CD4-positive, alpha-beta T cell treated with Interleukin-1 beta for 1 hour (primary cell): ENCODE data around the gene POFUT2.

Experiments
- DNase-seq, 2 donors: peaks; one replicate each; pipeline ENCODE4 v3.0.0-alpha.2; 2020 to 2022

The POFUT2 gene

GRCh38 chr21:45281411-45282282, 6.0 kb downstream of the POFUT2 start:
- no peak for DNase-seq

GRCh38 chr21:45280969-45281368, 6.7 kb downstream of the POFUT2 start:
- DNase-seq = no peak

DNA sequence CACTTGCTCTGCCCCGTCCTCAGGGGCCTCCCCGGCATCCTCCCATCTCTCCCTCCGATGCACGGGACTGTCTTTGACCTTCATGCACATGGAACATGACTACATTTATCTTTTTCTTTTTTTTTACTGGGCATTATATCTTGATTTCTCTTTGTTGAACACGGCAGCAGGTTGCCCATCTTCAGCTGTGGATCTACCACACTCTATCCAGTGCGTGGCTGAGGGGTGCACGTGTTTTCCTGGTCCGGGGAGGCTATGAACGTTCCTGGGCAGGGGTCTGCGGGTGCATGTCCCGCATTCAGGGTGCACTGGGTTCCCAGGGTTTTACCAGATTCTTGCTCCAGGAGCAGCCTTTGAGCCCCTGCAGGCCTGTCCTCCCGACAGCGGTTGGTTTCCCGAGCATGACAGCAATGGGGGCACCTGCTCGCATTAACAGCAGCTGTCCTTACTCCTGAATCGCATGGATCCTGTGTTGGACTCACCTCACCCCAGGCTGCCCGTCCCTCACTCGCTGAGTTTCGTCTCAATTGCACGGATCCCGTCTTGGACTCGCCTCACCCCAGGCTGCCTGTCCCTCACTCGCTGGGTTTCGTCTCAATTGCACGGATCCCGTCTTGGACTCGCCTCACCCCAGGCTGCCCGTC, 7.4 kb downstream of the POFUT2 start:
- no peak for DNase-seq

DNA sequence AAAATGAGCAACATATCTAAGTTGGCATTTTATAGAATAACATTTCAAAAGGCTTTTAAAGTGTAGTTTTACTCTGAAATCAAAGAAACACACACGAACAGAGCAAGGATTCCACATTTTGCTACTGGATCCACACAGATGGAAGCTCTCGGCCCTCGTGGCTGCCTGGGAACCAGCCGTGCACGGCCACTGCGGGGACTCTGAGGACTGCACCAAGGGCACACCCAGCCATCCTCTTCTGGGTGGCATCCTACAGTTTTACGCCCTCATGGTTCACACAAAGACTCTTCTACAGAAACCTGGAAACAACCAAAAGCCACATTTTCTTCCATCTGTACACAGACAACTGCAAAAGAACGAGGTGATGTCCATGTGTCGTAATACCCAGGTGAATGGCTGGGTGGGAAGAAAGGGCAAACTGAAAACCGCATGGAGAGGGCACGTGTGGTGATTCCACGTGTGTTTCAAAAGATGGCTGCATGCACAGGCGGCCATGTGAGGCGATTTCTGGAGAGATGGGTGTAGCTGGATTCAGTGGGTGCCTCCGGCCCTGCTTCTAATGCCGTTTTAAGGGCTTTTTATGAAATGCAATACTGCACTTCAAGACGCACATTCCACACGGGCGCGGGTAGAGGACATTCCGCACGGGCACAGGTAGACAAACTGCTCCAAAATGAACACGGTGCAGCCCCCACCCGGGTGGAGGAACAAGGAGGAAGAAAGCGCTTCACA, 8.1 kb downstream of the POFUT2 start:
- no peak for DNase-seq

DNA sequence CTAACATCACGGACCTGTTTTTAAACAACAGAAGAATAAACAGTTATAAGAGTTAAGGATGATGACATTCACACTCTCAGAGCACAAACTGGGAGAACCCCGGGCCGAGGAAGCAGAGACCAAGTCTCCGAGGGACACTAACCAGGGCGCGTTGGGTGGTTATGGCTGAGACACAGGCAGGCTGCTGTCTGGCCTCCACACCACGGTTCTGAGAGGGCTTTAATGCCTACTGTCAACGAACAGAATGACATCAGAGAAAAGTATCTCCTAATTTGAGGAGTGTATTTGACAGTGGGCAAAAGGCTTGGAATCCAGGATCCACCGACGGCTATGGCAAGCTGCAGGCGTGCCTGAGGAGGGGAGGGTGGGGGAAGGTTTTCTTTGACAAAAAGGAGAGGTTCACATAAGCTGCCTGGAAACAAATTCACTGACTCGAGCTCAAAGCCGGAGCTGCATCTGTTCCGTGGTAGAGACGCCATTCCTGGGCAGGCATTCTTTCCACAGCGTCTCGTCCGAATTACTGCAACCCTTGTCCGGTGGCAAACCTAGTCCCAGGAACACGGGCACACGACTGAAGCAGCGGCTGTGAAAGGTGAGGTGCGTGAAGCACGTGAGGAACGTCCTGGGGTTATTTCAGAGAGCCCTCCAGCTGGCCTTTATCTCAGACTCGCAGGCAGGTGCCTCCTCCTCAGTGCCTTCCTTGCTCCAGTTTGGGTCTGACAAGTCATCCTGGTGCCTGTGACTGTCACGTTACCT, 9.4 kb downstream of the POFUT2 start:
- DNase-seq = no peak

DNA sequence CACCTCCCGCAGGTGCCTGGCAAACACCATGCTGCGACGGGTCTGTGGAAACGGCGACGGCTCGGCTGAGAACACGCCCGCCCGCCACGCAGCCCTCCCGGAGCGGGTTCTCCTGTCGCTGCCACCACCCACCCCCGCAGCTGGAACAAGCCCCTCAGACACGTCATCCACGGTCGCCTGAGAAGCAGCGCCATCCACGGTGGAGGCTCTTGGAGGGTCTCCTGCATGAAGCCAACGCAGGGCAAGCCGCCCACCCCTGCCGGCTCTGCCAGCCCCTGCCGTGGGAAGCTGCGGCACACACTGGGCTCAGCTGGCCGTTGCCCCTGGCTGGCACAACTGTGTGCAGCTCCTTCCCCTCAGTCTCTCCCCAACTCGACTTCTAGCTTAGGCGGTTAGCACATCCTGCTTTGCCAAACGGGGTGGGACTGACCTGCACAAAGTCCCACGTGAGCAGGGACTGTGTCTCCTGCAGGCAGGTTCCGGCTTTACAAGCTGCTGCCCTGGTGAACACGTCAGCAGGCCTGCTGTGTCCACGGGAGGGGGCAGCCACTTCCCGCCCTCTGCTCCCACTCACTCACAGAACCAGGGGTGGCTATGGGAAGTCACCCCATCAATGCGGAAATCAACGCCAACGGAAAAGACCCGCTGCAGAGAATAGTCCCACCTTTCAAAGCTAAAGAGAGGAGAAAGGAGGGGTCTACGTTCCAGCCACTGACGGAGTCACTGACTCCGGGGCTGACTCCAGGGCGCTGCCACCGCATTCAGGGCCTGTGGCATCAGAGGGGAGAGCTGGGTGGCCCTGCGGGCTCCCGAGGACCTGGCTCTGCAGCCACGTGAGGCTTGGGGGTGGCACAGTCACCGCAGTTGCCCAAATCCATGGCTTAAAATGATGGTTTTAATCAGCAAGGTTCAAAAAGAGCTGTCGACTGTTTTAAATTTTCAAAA, 10.3 kb downstream of the POFUT2 start:
- DNase-seq = no peak

DNA sequence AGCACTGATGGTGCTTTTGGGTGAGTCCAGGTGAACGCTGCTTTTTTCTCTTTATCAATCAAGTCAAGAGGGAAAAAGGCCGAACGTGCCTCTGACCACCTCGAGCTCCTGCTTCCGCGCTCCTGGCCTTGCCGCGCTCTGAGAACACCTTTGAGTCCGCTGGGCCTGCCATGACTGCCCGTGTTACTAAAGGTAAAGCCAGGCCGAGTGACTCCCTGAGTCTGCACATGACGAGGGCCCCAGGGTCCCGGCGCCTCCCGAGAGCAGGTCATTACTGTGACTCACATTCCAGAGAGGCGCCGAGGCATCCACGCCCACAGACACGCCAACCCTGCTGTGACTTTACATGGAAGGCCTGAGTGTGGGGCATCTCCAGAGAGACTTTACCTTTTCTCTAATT, 11.1 kb downstream of the POFUT2 start:
- no peak for DNase-seq

GRCh38 chr21:45270306-45270821, 17.3 kb downstream of the POFUT2 start:
- no peak for DNase-seq

DNA sequence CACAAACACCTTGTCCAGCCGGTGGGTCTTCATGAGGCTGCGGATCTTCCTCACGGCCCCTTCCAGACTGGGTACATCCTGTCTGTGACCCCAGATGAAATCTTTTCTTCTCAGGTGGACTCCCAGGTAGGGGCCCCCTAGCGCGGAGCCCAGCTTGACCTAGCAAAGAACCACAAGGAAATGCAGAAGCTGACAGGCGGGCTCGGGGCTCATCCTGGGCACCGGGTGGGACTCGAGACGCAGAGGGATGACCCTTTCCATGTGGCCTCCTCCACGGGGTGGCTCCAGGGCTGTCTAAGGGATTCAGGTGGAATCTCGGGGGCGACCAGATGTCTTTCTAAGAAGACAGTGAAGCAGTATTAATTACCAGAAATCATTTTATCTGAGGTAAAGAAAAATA, 17.8 kb downstream of the POFUT2 start:
- DNase-seq = no peak

- no peak for DNase-seq
Measured at GRCh38 chr21:45267390-45267760, 20.3 kb downstream of the POFUT2 start.

DNA sequence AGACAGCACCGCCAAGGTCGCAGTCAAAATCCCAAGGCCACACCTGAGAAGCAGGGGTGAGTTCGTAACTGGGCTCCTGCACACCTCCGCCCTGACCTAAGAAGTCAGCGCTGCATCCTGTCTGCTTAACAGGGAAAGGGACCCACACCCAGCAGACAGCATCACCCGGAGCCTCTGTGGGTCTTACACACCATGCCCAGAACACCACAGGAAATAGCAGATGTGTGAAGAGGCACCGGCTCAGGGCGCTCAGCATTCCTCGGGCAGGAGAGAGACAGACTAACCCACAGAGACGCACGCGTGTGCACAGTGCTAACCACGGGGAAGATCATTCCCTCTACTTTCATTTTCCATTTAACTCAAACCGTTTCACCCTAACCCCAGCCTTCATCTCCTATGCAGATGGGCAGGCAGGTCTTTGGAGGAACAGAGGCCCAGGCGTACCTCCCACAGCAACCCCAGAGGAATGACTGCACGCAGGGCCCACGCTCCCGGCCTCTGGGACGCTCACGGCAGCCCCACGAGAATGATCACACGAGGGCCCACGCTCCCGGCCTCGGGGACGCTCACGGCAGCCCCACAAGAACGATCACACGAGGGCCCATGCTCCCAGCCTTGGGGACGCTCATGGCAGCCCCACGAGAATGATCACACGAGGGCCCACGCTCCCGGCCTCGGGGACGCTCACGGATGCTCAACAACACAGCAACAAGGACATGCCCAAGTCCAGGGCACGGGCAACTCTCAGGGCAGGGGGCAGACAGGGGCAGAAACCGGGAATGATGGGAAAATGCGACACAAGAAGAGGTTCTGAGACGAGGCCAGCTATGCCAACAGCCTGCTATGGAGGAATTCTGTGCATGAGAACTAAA, 20.9 kb downstream of the POFUT2 start:
- DNase-seq = peak; percentile 48 to 58

DNA sequence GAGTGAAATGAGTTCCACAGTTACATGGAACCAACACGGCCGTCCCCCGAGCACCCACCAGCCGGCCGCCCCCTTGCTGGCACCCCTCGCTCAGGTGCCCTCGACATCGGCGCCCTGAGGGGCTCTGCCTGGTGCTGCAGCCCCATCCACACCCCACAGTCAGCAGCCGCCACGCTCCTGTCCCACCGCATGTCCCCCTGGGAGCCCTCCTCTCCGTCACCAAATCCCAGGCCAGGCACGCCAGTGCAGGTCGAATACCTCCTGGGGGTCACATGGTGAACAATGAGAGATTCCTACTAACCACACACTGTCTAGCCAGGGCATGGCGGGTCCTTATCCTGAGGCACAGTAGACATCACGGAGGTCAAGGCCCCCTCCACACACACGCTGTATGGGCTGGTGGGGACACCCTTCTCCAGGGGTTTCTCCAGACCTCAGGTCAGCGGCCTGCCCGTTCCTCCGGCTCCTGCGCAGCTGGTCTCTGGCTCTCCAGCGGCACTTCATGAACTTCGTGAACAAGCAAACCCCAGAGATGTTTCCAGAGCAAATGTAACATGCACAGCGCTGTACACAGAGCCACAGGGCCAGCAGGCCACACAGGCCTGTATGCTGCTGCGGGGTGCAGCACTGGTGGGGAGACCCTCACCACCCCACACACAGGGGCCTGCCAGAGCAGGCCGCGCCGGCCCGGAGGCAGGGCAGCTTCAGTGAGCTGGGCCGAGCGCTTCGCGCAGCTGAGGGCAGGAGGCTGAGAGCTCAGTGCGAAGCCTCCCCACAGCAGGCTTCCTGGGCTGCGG, 21.8 kb downstream of the POFUT2 start:
- DNase-seq = no peak

DNA sequence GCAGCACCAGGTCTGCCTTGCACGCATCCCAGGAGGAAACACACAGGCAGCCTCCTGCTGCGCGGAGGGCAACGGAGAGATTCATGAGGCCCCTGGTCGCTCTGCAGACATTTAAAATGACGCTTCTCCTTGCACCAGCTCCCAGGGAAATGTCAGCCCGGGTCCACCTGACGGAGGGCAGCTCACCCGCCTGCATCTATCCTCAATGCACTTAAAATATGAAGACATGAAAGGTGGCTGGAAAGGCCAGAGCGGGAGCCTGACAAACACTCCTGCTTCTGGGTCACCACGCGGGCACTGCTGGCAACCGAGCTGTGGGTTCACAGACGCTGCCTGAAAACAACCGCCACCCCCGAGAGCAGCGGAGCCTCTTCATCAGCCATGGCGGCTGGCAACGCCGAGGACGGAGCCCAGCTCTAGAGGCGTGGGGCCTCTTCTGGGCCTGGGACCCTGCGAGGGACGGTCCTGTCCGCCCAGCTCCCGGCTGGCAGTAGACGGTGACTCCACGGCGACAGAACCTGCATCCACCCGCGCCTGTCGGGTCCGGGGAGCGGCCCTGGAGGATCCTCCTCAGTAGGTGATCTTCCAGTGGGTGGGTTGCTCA, 22.7 kb downstream of the POFUT2 start:
- DNase-seq = no peak

GRCh38 chr21:45264146-45264911, 23.4 kb downstream of the POFUT2 start:
- no peak for DNase-seq

- DNase-seq = no peak
Measured at GRCh38 chr21:45263534-45263933, 24.2 kb downstream of the POFUT2 start.

GRCh38 chr21:45262616-45263015, 25.1 kb downstream of the POFUT2 start:
- DNase-seq = no peak

GRCh38 chr21:45262041-45262581, 25.6 kb downstream of the POFUT2 start:
- DNase-seq = no peak

DNA sequence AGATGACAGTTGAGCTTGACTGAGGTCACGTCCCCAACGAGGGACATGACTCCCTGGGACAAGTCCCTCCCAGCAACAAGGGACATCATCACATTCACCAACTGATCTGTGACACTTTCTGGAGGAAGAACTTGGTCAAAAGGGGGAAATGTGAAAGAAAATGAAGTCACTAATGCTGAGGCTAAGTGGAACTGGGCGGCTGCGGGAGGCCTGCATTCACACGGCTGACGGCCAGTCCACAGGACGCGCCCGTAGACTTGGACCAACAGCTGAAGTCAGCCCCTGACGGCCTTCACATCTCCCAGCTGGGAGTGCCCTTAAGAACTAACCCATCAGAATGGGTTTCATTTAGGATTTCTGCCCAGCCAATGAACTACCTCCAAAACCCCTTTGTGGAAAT, 26.6 kb downstream of the POFUT2 start:
- no peak for DNase-seq
